Tibial nerve (tissue), 4 donors: Measurements from ENCODE around the gene RUNX3.

Source experiments
- CTCF ChIP-seq, 5 experiments: fragments of 200-600 bp in 3 of 5; fragments of 450-650 bp in 2 of 5; sonication (generic) in 3 of 5; IDR thresholded peaks; one replicate each; pipeline ENCODE4 v1.5.1; 2016 to 2019; ENCODE audit warnings: antibody characterized with exemption in 5 of 5, mild to moderate bottlenecking in 3 of 5, moderate library complexity in 2 of 5
- EP300 ChIP-seq, 2 donors: sonication (generic); formaldehyde crosslinking; IDR thresholded peaks; one replicate each; pipeline ENCODE4 v1.6.1; 2017; ENCODE audit warnings: antibody characterized with exemption in 2 of 2, mild to moderate bottlenecking in 1 of 2
- POLR2A ChIP-seq, 2 donors: fragments of 450-650 bp; IDR thresholded peaks; one replicate each; pipeline ENCODE4 v1.6.1; 2017; ENCODE audit warnings: antibody characterized with exemption in 2 of 2, mild to moderate bottlenecking in 2 of 2, moderate library complexity in 2 of 2

GRCh38 chr1:24955779-24956365, 25.8 kb upstream of the RUNX3 start:
- TF ChIP-seq CTCF (IDR thresholded peaks at IDR 0.05) (no peak), EP300 (IDR thresholded peaks at IDR 0.05) (no peak), POLR2A (IDR thresholded peaks at IDR 0.05) (no peak)
